Measurements from ENCODE around the gene CDIP1. TPM values are rescaled to one million over a fixed set of nuclear protein-coding genes. Genes with fewer than 3 reads are reported as not detected.

CDIP1 gene
- total RNA-seq: 10 to 100 TPM in 1 of 2 donors, 1 to 10 TPM in 1; 8.7 to 14.1 TPM

GRCh38 chr16:4538350-4539235 is at the start of gene CDIP1:
CDIP1 (minus strand) TSS chr16:4538773; CDS start chr16:4514130, 24,643 bp downstream.

GRCh38 chr16:4556112-4556511 is 17.5 kb upstream of the CDIP1 start, which contains the start of gene C16orf96:
C16orf96 (plus strand) TSS chr16:4556340; CDS start chr16:4556490, 150 bp downstream.

GRCh38 chr16:4475880-4476788 is 62.4 kb downstream of the CDIP1 start, which contains the start of gene HMOX2:
HMOX2 (plus strand) TSS chr16:4476398; CDS start chr16:4505525, 29,127 bp downstream.

GRCh38 chr16:4474192-4474961 is 64.2 kb downstream of the CDIP1 start, which contains the start of gene NMRAL1:
NMRAL1 (minus strand) TSS chr16:4474625; CDS start chr16:4474132, 493 bp downstream.

Other genes with a start within 250 kb of the CDIP1 start
- under 1 TPM; 0.33 to 0.34 TPM for gene GLIS2, start 222.7 kb downstream of the CDIP1 start, total RNA-seq
- 10 to 100 TPM; 31.7 to 43.0 TPM for gene PAM16, start 187.5 kb downstream of the CDIP1 start, total RNA-seq
- 10 to 100 TPM in 1 of 2 donors, 1 to 10 TPM in 1; 7.3 to 28.9 TPM for gene VASN, start 166.9 kb downstream of the CDIP1 start, total RNA-seq
- 10 to 100 TPM; 34.3 to 37.5 TPM for gene CORO7, start 122.2 kb downstream of the CDIP1 start, total RNA-seq
- 10 to 100 TPM; 42.7 to 73.6 TPM for gene DNAJA3, start 112.9 kb downstream of the CDIP1 start, total RNA-seq
- 100 to 1,000 TPM; 100 to 119 TPM for gene NMRAL1, start 64.1 kb downstream of the CDIP1 start, total RNA-seq
- gene HMOX2, start 62.4 kb downstream of the CDIP1 start, total RNA-seq: 100 to 1,000 TPM in 1 of 2 donors, 10 to 100 TPM in 1; 60.6 to 105 TPM
- gene C16orf96, start 17.6 kb upstream of the CDIP1 start, total RNA-seq: not detected
- gene UBALD1, start 76.1 kb upstream of the CDIP1 start, total RNA-seq: 10 to 100 TPM in 1 of 2 donors, 1 to 10 TPM in 1; 6.5 to 13.0 TPM
- 10 to 100 TPM; 49.0 to 76.4 TPM for gene MGRN1, start 86.1 kb upstream of the CDIP1 start, total RNA-seq
- gene NUDT16L1, start 154.8 kb upstream of the CDIP1 start, total RNA-seq: 10 to 100 TPM; 21.3 TPM
- gene ANKS3, start 195.5 kb upstream of the CDIP1 start, total RNA-seq: 10 to 100 TPM; 12.7 to 14.5 TPM
- gene DNAAF8, start 195.8 kb upstream of the CDIP1 start, total RNA-seq: under 1 TPM; under 0.01 to 0.33 TPM
- 10 to 100 TPM; 11.3 to 11.4 TPM for gene ZNF500, start 228.4 kb upstream of the CDIP1 start, total RNA-seq
- not detected for gene SEPTIN12, start 249.6 kb upstream of the CDIP1 start, total RNA-seq

Data from melanocyte of skin (primary cell).